Subcutaneous adipose tissue (tissue), 4 donors: Measurements from ENCODE around the gene XRCC5. TPM values are rescaled to one million over a fixed set of nuclear protein-coding genes. Genes with fewer than 3 reads are reported as not detected.

ENCODE experiments used
- total RNA-seq, 4 donors: library from RNA; depleted of rRNA; stranded (reverse); fragments of >200 nt; gene quantifications; one replicate each; pipeline ENCODE4 v1.1.0, GENCODE V29; 2016
- TF ChIP-seq, protein P1 (sequence below): fragments of 450-650 bp; IDR thresholded peaks from one replicate; pipeline ENCODE4 v1.5.1; 2016; ENCODE audit warnings: low read depth, mild to moderate bottlenecking, control low read depth, antibody characterized with exemption, moderate library complexity

The XRCC5 gene
- total RNA-seq, 4 donors from 2014 or later, result 113 to 171 (median 132) TPM

DNA sequence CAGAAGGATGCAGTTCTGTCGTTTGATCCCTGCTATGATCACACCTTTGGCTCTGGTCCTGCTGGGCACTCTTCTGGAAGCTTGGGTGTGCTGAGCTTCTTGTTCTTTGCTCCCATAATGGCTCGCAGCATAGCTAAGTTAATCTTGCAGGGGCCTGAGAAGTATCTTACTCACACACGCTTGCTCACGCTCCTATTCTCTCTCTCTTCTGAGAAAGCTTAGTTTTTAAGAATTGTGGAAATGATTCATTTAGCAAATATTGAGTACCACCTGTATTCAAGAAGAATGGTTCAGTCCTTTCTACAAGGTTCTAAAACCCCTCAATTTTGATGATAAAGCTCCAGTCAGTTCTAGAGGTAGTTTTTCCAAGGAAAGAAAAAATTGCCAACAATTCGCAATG, 40.6 kb downstream of the XRCC5 start:
- TF ChIP-seq, protein P1, sequence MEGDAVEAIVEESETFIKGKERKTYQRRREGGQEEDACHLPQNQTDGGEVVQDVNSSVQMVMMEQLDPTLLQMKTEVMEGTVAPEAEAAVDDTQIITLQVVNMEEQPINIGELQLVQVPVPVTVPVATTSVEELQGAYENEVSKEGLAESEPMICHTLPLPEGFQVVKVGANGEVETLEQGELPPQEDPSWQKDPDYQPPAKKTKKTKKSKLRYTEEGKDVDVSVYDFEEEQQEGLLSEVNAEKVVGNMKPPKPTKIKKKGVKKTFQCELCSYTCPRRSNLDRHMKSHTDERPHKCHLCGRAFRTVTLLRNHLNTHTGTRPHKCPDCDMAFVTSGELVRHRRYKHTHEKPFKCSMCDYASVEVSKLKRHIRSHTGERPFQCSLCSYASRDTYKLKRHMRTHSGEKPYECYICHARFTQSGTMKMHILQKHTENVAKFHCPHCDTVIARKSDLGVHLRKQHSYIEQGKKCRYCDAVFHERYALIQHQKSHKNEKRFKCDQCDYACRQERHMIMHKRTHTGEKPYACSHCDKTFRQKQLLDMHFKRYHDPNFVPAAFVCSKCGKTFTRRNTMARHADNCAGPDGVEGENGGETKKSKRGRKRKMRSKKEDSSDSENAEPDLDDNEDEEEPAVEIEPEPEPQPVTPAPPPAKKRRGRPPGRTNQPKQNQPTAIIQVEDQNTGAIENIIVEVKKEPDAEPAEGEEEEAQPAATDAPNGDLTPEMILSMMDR, result no peak

DNA sequence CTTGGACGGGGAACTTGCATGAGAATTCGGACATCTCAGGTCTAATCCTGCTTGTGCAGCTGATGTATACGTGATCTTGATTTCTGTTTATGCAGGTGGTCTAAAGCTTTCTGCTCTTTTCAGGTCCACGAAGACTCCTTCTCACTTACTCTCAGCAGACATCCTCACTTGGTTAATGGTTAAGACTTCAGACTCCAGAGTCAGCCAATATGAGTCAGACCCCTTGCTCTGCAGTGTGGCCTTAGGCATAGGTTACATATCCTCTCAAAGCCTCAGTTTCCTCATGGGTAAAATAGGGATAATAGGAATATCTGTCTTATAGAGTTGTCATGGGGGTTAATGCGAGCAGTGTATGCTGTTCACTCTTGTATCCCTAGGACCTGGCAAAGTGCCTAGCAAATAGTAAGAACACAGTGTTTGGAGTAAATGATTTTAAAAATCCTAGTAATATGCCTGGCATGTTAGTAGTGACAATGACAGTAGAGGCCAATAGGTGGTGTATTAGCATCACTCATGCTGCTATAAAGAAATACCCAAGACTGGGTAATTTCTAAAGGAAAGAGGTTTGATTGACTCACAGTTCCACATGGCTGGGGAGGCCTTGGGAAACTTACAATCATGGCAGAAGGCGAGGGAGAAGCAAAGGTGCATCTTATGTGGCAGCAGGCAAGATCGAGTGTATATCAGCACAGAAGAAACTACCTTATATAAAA, 42.3 kb downstream of the XRCC5 start:
- TF ChIP-seq, protein P1, result no peak

DNA sequence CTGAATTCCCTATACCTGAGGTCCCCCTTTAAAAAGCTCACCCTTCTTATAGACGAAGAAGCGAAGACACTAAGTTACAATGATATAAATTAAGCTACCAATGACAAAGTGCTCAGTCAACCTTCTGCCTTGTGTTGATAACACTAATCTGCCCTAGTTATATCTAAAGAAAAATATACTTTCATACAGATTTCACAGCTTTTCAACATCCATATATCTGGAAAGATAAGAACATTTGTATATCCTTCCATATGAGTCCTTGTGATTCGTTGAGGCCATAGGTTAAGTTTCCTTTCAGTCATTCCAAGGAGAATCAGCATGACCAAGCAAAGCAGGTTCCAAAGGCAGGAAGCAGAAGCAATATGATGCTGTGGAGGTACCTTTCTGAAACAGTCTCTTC, 46.8 kb downstream of the XRCC5 start:
- TF ChIP-seq, protein P1, result no peak

DNA sequence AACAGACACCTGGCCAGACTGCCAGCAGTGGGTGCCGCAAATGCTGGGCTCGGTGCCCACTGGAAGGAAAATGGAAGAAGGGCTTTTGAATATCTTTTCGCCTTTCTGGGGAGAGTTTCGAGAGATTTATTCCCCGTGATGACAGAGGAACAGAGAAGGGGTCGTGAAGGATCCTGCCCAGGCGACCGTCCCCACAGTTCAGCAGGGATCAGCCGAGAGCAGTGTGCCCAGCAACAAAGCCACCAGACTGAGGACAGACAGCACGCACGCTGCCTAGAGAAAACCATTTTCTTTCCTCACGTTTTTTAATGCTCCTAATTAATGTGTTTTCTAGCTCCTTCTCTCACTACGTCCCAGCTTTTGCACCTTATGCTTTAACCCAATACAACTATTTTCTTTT, 47.7 kb downstream of the XRCC5 start:
- TF ChIP-seq, protein P1, result no peak

DNA sequence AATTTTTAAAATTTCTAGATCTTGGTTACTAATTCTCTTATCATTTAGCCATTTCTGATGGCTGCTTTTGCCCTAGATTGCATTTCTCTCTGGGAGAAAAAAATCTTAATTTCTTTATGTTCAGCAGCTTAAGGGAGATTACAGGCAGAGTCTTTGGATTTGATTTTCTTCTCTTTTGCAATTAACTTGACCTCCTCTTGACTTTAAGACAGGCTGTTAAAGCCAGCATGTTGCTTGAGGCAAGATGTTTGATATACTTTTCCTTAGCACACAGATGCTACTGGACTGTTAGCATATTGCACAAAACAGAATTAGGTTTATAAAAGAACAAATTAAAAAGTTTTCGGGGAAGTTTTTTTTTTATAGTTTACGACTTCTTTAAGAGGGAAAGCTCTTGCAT, 50.0 kb downstream of the XRCC5 start:
- TF ChIP-seq, protein P1, result no peak

DNA sequence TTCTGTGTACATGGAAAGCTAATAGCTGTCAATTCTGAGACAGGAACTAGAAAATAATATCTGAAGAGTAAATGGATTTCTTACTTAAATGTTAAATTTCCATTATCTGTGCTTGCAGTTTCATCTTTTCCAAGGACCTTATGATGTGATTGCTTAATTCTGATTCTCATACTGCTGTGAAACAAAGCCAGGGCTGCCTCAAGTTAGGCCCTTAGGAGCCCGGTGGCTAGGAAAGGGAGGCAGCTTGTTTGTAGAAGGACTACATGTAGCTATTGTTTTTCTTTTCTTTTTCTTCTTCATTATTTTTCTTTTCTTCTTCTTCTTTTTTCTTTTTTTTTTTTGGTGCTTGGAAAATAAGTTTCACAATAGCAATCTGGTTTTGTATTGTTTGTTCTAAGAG, 50.5 kb downstream of the XRCC5 start:
- TF ChIP-seq, protein P1, result no peak

DNA sequence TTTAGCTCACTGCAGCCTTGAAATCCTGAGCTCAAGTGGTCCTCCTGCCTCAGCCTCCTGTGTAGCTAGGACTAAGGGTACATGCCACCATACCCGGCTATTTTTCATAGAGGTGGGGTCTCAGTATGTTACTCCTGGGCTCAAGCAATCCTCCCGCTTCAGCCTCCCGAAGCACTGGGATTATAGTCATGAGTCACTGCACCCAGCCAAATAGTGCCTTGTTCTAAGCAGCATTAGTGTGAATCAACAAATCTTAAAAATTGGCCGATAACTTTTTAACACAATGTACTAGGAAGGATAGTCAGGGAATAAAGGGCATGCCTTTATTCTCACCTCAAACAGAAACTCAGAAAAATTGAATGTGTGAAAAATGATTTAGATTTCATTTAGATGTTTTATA, 51.6 kb downstream of the XRCC5 start:
- TF ChIP-seq, protein P1, result no peak
